ENCODE measurements around the gene PEF1.

The PEF1 gene

GRCh38 chr1:31669786-31670592 lies 25.3 kb upstream of the PEF1 start:
- H3K27me3 ChIP-seq (ENCODE audit: low read length): no peaks in the 10 kb centered on the region; the same call in 1 of the 2 replicates
- no peak overlapping the region for H3K4me2 ChIP-seq (ENCODE audit: low read depth, low read length, poor library complexity, severe bottlenecking)
- H4K20me1 ChIP-seq (ENCODE audit: low read depth, low read length): no peaks in the 10 kb centered on the region
- no peaks in the 10 kb centered on the region for H3K36me3 ChIP-seq (ENCODE audit: low read length)
- no peak overlapping the region for H2AFZ ChIP-seq (ENCODE audit: low read depth, low read length, severe bottlenecking)
- H3K4me3 ChIP-seq (ENCODE audit: insufficient read depth, low read length, poor library complexity, severe bottlenecking): no peak overlapping the region
- no peaks in the 10 kb centered on the region for H3K79me2 ChIP-seq (ENCODE audit: insufficient read depth, low read length)
- H3K27ac ChIP-seq (ENCODE audit: low read depth, low read length): no peak overlapping the region
- H3F3A ChIP-seq (ENCODE audit: insufficient read depth): no peaks in the 10 kb centered on the region
- no peaks in the 10 kb centered on the region for H3K9me3 ChIP-seq (ENCODE audit: insufficient read depth, low read length)
- TF ChIP-seq CTCF (IDR thresholded peaks at IDR 0.05; ENCODE audit: insufficient read depth, low read length, poor library complexity, severe bottlenecking): no peak
- TF ChIP-seq EZH2phosphoT487 (conservative IDR thresholded peaks at IDR 0.05; ENCODE audit: low read length): no peak
- H3K9ac ChIP-seq (ENCODE audit: low read length): no peak overlapping the region
- H3K9me2 ChIP-seq (replicated peaks; ENCODE audit: insufficient read depth, low read length): no peaks in the 10 kb centered on the region

GRCh38 chr1:31669433-31669785 lies 24.7 kb upstream of the PEF1 start:
- Histone ChIP-seq H2AFZ (ENCODE audit: low read depth, low read length, severe bottlenecking) (no peak overlapping the region), H3K36me3 (ENCODE audit: low read length) (no peaks in the 10 kb centered on the region), H3K9ac (ENCODE audit: low read length) (no peak overlapping the region), H3K4me3 (ENCODE audit: insufficient read depth, low read length, poor library complexity, severe bottlenecking) (no peak overlapping the region), H4K20me1 (ENCODE audit: low read depth, low read length) (no peaks in the 10 kb centered on the region), H3K27me3 (ENCODE audit: low read length) (no peaks in the 10 kb centered on the region; the same call in 1 of the 2 replicates), H3K79me2 (ENCODE audit: insufficient read depth, low read length) (no peaks in the 10 kb centered on the region), H3F3A (ENCODE audit: insufficient read depth) (no peaks in the 10 kb centered on the region), H3K4me2 (ENCODE audit: low read depth, low read length, poor library complexity, severe bottlenecking) (no peak overlapping the region), H3K9me2 (replicated peaks; ENCODE audit: insufficient read depth, low read length) (no peaks in the 10 kb centered on the region), H3K9me3 (ENCODE audit: insufficient read depth, low read length) (no peaks in the 10 kb centered on the region), H3K27ac (ENCODE audit: low read depth, low read length) (no peak overlapping the region)
- no peak for TF ChIP-seq EZH2phosphoT487 (conservative IDR thresholded peaks at IDR 0.05; ENCODE audit: low read length)
- TF ChIP-seq CTCF (IDR thresholded peaks at IDR 0.05; ENCODE audit: insufficient read depth, low read length, poor library complexity, severe bottlenecking): no peak

GRCh38 chr1:31668303-31668883 lies 23.7 kb upstream of the PEF1 start:
- TF ChIP-seq CTCF (IDR thresholded peaks at IDR 0.05; ENCODE audit: insufficient read depth, low read length, poor library complexity, severe bottlenecking) (no peak), EZH2phosphoT487 (conservative IDR thresholded peaks at IDR 0.05; ENCODE audit: low read length) (no peak)
- no peak overlapping the region for H2AFZ ChIP-seq (ENCODE audit: low read depth, low read length, severe bottlenecking)
- no peak overlapping the region for H3K27ac ChIP-seq (ENCODE audit: low read depth, low read length)
- no peaks in the 10 kb centered on the region for H3F3A ChIP-seq (ENCODE audit: insufficient read depth)
- no peaks in the 10 kb centered on the region for H4K20me1 ChIP-seq (ENCODE audit: low read depth, low read length)
- no peak overlapping the region for H3K9ac ChIP-seq (ENCODE audit: low read length)
- H3K79me2 ChIP-seq (ENCODE audit: insufficient read depth, low read length): no peaks in the 10 kb centered on the region
- H3K4me2 ChIP-seq (ENCODE audit: low read depth, low read length, poor library complexity, severe bottlenecking): no peak overlapping the region
- no peak overlapping the region for H3K4me3 ChIP-seq (ENCODE audit: insufficient read depth, low read length, poor library complexity, severe bottlenecking)
- no peaks in the 10 kb centered on the region for H3K9me3 ChIP-seq (ENCODE audit: insufficient read depth, low read length)
- no peaks in the 10 kb centered on the region; the same call in 1 of the 2 replicates for H3K27me3 ChIP-seq (ENCODE audit: low read length)
- H3K36me3 ChIP-seq (ENCODE audit: low read length): no peaks in the 10 kb centered on the region
- H3K9me2 ChIP-seq (replicated peaks; ENCODE audit: insufficient read depth, low read length): no peaks in the 10 kb centered on the region
